ENCODE data around the gene HHIPL2. TPM values are rescaled to one million over a fixed set of nuclear protein-coding genes. Genes with fewer than 3 reads are reported as not detected.

Gene HHIPL2
- total and polyA plus RNA-seq, 10 of the 15 experiments (the other 5 are each of a cell fraction or from before 2014, with no cell fraction given), result 0.06 to 0.29 (median 0.09) TPM; not detected in 3

DNA sequence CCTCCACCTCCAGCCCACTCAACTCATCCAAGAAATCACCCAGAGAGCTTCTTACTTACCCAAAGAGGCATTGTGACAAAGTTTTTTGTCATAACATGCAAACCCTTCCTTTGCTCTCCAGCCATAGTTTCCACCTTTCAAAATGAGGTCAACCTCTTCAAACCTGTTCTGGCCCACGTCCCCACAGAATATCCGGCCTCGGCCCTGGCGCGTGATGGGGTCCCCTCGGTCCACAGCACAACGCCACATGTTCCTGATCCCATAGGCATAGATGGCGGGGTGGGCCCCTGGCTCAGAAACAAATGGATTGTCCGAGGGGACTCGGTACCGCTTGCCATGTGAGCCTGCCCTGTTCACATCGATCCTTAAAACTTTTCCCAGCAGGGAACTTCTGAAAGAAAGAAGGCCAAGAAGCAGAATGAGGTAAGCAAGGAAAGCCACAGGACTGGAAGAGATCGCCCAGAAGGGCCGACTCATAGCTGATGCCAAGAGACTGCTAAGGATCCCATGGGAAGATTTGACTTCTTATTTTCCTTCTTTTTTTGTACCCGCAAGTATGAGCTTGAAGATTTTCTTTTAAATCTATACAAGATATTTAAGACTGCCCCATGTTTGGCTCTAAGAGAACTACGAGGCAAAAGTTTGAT lies 7.8 kb downstream of the HHIPL2 start:
- Histone ChIP-seq H3K4me3 (no peak overlapping the region), H3K27ac (ENCODE audit: control insufficient read depth, insufficient read depth) (no peak overlapping the region), H3K79me2 (ENCODE audit: control insufficient read depth, insufficient read depth, low read length) (no peaks in the 10 kb centered on the region), H3K27me3 (replicated peaks in 1 of 2; ENCODE audit: control insufficient read depth in 2 of 2, insufficient read depth in 2 of 2, low read length in 1 of 2) (no peaks in the 10 kb centered on the region), H3K36me3 (ENCODE audit: control insufficient read depth in 2 of 2, insufficient read depth in 2 of 2, low read length in 1 of 2) (no peaks in the 10 kb centered on the region), H4K20me1 (ENCODE audit: control insufficient read depth, insufficient read depth) (no peaks in the 10 kb centered on the region), H3K4me2 (ENCODE audit: control insufficient read depth, insufficient read depth) (no peak overlapping the region), H3K9me3 (replicated peaks; ENCODE audit: control insufficient read depth, insufficient read depth, low read length) (no peaks in the 10 kb centered on the region), H3K9ac (ENCODE audit: control insufficient read depth, insufficient read depth, low read length) (no peak overlapping the region), H2AFZ (ENCODE audit: control insufficient read depth, low read depth, low read length) (no peak overlapping the region), H3K4me1 (ENCODE audit: control insufficient read depth, insufficient read depth, low read length) (no peaks in the 10 kb centered on the region)
- CTCF ChIA-PET, result interaction anchor here (1.3 kb wide), 1 partner anchor 94 kb away, joined by 4 read pairs; no protein-coding TSS in a partner anchor
- ATAC-seq (no peak), DNase-seq (ENCODE audit: low read depth, low spot score) (no peak), FAIRE-seq (no peak)
- no peak for TF ChIP-seq HCFC1 (IDR thresholded peaks at IDR 0.05; ENCODE audit: low read length)
- no peak for TF ChIP-seq ZNF217 (IDR thresholded peaks at IDR 0.05)
- RAD21 ChIA-PET (ENCODE audit: unreplicated experiment), result no interaction called here
- SMC1A ChIA-PET (ENCODE audit: uncharacterized antibody, unreplicated experiment), result interaction anchor here (0.9 kb wide), 1 partner anchor 11 kb away, joined by 3 read pairs; no protein-coding TSS in a partner anchor
- no TSS peak for BruUV-seq (replicated peaks)
- in situ Hi-C loops (cut with MboI), result no loop called here
- intact Hi-C loops (cut with micrococcal nuclease; ENCODE audit: unreplicated experiment), result no loop called here
- POLR2A ChIA-PET, result no interaction called here
- 60% methylated on average over 16 of the region's 16 CpGs for WGBS (ENCODE audit: insufficient coverage, insufficient replicate concordance, low lambda C conversion rate, missing lambda C conversion rate)

DNA sequence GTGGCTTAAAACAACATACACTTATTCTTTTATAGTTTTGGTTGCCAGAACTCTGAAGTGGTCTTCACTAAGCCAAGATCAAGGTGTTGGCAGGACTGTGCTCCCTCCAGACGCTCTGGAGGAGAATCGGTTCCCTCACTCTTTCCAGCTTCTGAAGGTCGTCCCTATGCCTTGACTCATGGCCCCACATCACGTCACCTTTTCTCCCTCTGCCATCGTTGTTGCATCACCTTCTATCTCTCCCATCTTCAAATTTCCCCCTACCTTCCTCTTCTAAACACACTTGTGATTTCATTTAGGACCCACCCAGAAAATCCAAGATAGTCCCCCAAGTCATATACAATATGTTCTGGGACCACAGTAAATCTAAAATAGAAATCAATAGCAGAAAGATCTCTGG lies 12.4 kb downstream of the HHIPL2 start:
- no peak overlapping the region for H3K9ac ChIP-seq (ENCODE audit: control insufficient read depth, insufficient read depth, low read length)
- H3K4me3 ChIP-seq, result no peak overlapping the region
- H3K27me3 ChIP-seq (replicated peaks in 1 of 2; ENCODE audit: control insufficient read depth in 2 of 2, insufficient read depth in 2 of 2, low read length in 1 of 2), result no peaks in the 10 kb centered on the region
- H2AFZ ChIP-seq (ENCODE audit: control insufficient read depth, low read depth, low read length), result no peak overlapping the region
- FAIRE-seq, result no peak
- no peaks in the 10 kb centered on the region for H3K79me2 ChIP-seq (ENCODE audit: control insufficient read depth, insufficient read depth, low read length)
- ChIA-PET POLR2A (no interaction called here), RAD21 (ENCODE audit: unreplicated experiment) (no interaction called here), SMC1A (ENCODE audit: uncharacterized antibody, unreplicated experiment) (no interaction called here), CTCF (no interaction called here)
- no TSS peak for BruUV-seq (replicated peaks)
- H3K9me3 ChIP-seq (replicated peaks; ENCODE audit: control insufficient read depth, insufficient read depth, low read length), result no peaks in the 10 kb centered on the region
- 51% methylated on average over 5 of the region's 5 CpGs for WGBS (ENCODE audit: insufficient coverage, insufficient replicate concordance, low lambda C conversion rate, missing lambda C conversion rate)
- intact Hi-C loops (cut with micrococcal nuclease; ENCODE audit: unreplicated experiment) (no loop called here), in situ Hi-C loops (cut with MboI) (no loop called here)
- H3K27ac ChIP-seq (ENCODE audit: control insufficient read depth, insufficient read depth), result no peak overlapping the region
- TF ChIP-seq, protein P1, sequence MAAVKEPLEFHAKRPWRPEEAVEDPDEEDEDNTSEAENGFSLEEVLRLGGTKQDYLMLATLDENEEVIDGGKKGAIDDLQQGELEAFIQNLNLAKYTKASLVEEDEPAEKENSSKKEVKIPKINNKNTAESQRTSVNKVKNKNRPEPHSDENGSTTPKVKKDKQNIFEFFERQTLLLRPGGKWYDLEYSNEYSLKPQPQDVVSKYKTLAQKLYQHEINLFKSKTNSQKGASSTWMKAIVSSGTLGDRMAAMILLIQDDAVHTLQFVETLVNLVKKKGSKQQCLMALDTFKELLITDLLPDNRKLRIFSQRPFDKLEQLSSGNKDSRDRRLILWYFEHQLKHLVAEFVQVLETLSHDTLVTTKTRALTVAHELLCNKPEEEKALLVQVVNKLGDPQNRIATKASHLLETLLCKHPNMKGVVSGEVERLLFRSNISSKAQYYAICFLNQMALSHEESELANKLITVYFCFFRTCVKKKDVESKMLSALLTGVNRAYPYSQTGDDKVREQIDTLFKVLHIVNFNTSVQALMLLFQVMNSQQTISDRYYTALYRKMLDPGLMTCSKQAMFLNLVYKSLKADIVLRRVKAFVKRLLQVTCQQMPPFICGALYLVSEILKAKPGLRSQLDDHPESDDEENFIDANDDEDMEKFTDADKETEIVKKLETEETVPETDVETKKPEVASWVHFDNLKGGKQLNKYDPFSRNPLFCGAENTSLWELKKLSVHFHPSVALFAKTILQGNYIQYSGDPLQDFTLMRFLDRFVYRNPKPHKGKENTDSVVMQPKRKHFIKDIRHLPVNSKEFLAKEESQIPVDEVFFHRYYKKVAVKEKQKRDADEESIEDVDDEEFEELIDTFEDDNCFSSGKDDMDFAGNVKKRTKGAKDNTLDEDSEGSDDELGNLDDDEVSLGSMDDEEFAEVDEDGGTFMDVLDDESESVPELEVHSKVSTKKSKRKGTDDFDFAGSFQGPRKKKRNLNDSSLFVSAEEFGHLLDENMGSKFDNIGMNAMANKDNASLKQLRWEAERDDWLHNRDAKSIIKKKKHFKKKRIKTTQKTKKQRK (IDR thresholded peaks at IDR 0.05; ENCODE audit: low read depth, low read length), result no peak
- H3K4me2 ChIP-seq (ENCODE audit: control insufficient read depth, insufficient read depth), result no peak overlapping the region
- DNase-seq (ENCODE audit: low read depth, low spot score), result no peak
- H3K4me1 ChIP-seq (ENCODE audit: control insufficient read depth, insufficient read depth, low read length), result no peaks in the 10 kb centered on the region
- no peak for ATAC-seq
- no peaks in the 10 kb centered on the region for H4K20me1 ChIP-seq (ENCODE audit: control insufficient read depth, insufficient read depth)
- H3K36me3 ChIP-seq (ENCODE audit: control insufficient read depth in 2 of 2, insufficient read depth in 2 of 2, low read length in 1 of 2), result no peaks in the 10 kb centered on the region

Data from GM12878 (cell line).